AG10803 (cell line): ENCODE results near the gene LAMC1.
A peak's percentile ranks its signal among the peaks of the same experiment; 100 is the strongest.

Source experiments
- DNase-seq: peaks from one replicate; pipeline ENCODE4 v3.0.0; 2010; ENCODE audit warnings: low read depth
- H3K4me3 ChIP-seq: 2 replicates; pipeline ENCODE4 v1.5.1; 2011; ENCODE audit warnings: mild to moderate bottlenecking, low read length, control low read depth
- TF ChIP-seq, protein P1 (sequence below): conservative IDR thresholded peaks from 2 replicates; pipeline ENCODE4 v1.5.1; 2011; ENCODE audit warnings: mild to moderate bottlenecking, low read length, control low read depth, inconsistent platforms

Gene LAMC1

DNA sequence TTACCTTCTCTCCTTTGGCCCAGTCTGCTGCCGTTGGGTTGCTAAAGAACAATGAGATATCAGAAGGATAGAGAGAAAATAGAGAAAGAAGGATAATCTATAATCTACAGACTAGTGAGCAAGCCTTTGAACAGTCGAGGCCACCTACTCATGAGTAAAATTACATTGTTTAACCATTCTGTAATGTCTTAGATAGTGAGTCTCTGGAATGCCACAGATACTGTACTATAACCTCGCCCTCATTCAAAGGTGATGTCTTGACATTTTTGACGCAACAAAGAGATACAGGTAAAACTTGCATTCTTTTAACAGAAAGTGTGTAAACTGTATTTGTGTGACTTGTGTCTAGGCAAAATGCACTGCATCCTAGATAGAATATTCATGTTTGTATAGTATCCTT, 77.9 kb downstream of the LAMC1 start:
- TF ChIP-seq, protein P1, sequence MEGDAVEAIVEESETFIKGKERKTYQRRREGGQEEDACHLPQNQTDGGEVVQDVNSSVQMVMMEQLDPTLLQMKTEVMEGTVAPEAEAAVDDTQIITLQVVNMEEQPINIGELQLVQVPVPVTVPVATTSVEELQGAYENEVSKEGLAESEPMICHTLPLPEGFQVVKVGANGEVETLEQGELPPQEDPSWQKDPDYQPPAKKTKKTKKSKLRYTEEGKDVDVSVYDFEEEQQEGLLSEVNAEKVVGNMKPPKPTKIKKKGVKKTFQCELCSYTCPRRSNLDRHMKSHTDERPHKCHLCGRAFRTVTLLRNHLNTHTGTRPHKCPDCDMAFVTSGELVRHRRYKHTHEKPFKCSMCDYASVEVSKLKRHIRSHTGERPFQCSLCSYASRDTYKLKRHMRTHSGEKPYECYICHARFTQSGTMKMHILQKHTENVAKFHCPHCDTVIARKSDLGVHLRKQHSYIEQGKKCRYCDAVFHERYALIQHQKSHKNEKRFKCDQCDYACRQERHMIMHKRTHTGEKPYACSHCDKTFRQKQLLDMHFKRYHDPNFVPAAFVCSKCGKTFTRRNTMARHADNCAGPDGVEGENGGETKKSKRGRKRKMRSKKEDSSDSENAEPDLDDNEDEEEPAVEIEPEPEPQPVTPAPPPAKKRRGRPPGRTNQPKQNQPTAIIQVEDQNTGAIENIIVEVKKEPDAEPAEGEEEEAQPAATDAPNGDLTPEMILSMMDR = no peak
- H3K4me3 ChIP-seq = no peak overlapping the region
- no peak for DNase-seq

DNA sequence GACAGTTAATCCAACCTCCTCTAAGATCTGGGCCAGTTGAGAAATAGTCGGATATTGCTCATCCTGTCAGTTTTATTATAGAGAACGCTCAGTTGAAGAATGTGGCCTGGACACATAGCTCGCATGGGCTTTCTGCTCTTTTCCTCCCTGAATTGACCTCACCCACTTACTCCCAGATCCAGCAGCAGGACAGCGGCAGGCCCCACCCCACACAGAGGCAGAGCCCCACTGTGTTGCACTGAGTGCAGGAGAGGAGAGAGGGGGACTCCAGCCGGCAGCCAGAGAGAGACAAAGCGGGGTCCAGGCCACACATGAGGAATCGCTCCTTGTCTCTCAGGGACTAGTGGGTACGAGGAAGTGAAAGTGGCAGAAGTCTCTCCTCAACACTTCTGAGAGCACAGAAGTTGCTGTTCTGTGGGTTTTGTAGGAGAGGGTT, 78.6 kb downstream of the LAMC1 start:
- no peak overlapping the region for H3K4me3 ChIP-seq
- peak; percentile 41 for DNase-seq
- TF ChIP-seq, protein P1 = no peak

DNA sequence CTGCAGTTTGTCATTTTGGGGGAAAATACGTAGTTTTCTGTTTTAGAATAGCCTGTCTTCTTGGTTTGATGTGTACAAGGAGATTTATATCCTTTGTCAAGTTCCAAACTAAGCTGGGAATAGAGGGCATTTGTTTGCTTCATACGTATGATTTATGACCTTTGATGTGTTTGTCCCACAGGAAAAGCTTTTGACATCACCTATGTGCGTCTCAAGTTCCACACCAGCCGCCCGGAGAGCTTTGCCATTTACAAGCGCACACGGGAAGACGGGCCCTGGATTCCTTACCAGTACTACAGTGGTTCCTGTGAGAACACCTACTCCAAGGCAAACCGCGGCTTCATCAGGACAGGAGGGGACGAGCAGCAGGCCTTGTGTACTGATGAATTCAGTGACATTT, 79.9 kb downstream of the LAMC1 start:
- no peak overlapping the region for H3K4me3 ChIP-seq
- TF ChIP-seq, protein P1 = no peak
- no peak for DNase-seq

DNA sequence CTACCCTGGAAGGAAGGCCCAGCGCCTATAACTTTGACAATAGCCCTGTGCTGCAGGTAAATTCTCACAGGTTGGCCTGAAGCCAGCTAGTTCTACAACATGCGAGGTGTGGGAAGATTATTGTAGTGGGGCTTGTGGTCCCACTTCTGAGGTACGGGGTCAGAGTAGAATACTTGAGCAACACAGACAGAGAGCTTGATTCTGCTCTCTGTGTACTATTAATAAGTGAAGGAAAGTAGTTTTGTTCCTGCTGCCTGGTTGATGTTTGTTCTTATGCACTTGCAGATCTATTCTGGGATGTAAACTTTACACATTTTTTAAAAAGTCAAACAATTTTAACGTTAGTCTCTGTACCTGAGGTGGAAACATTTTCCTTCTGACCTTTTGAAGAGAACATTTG, 80.4 kb downstream of the LAMC1 start:
- DNase-seq = no peak
- TF ChIP-seq, protein P1 = no peak
- H3K4me3 ChIP-seq = no peak overlapping the region

DNA sequence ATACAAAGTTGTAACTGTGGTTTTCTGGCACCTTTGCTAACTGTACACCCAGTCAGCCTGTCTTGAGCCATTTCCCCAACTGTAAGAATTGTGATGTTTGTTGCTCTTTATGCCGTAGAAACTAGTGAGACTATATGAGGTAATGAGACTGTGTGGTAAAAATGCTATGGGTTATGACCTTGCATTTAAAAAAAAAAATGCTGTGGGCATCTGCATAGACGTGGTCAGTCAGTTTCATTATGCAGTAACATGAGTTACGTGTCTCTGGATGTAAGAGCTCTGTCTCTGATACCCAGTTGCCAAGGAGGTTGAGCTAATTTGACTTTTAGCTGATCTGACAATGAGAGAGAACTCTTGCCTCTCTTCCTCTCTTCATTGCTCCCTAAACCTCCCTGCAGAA, 82.2 kb downstream of the LAMC1 start:
- H3K4me3 ChIP-seq = no peak overlapping the region
- DNase-seq = peak; percentile 47
- TF ChIP-seq, protein P1 = no peak

DNA sequence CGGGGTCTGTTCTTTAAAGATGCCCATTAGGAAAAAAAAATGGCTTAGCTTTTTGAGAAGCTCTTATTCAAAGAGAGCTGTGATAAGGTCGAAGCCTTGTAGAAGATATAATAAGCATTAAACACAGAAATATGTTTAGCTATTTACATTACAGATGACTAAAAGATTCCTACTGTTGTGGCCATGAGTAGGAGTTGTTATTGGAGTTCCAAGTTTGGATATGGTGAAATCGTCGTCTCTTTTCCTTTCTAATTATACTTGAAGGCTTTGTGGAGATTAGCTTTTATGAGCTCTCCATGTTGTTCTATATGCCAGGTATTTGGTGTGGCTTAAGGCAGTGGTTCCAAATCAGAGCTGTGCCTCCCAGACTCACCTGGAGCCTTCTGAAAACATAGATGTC, 82.9 kb downstream of the LAMC1 start:
- TF ChIP-seq, protein P1 = no peak
- DNase-seq = no peak
- H3K4me3 ChIP-seq = no peak overlapping the region

DNA sequence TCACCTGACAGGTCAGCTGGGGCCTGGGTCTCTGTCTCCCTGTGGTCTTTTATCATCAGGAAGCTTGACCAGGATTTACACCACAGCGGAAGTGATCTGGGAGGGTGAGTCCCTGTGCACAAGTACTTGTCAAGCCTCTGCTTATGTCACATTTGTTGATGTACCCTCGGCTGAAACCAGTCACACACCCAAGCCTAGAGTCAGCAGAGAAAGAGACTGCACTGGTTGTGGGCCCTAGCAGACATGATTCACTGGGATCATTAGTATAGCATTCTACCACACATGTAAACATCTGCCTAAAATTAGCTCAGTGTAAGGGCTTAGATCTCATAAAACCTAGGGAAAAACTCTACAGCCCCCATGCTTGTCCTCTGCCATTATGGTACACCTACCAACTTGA, 83.5 kb downstream of the LAMC1 start:
- no peak overlapping the region for H3K4me3 ChIP-seq
- TF ChIP-seq, protein P1 = no peak
- DNase-seq = no peak
